CD14-positive monocyte (primary cell): ENCODE data around the gene TMEM259. TPM values are rescaled to one million over a fixed set of nuclear protein-coding genes. Genes with fewer than 3 reads are reported as not detected.
A peak's percentile ranks its signal among the peaks of the same experiment; 100 is the strongest.

Experiments used
- DNase-seq, 3 donors: peaks; one replicate each; pipeline ENCODE4 v3.0.0-alpha.2; 2011 to 2022
- H2AFZ ChIP-seq: 2 replicates; pipeline ENCODE4 v1.6.0; 2012; ENCODE audit warnings: mild to moderate bottlenecking, low read depth, low read length, inconsistent platforms; ENCODE audit not compliant: insufficient read depth, poor library complexity, severe bottlenecking
- H3K27ac ChIP-seq, 2 donors: 1 replicate in 1 of 2; 2 replicates in 1 of 2; pipeline ENCODE4 v1.5.1; 2012 to 2013; ENCODE audit warnings: low read length in 2 of 2, control low read depth in 1 of 2, inconsistent platforms in 1 of 2, low read depth in 1 of 2, mild to moderate bottlenecking in 1 of 2
- H3K27me3 ChIP-seq, 2 donors: one replicate each; pipeline versions ENCODE4 v1.6.0 to v1.6.1; 2011 to 2013; ENCODE audit warnings: low read length in 2 of 2; ENCODE audit not compliant: control insufficient read depth in 2 of 2, insufficient read depth in 2 of 2
- H3K36me3 ChIP-seq, 2 donors: replicated peaks in 1 of 2; 1 replicate in 1 of 2; 2 replicates in 1 of 2; pipeline versions ENCODE4 v1.5.1 to v1.6.1; 2012 to 2013; ENCODE audit warnings: low read length in 2 of 2, control low read depth in 1 of 2, inconsistent platforms in 1 of 2, mild to moderate bottlenecking in 1 of 2; ENCODE audit not compliant: insufficient read depth in 2 of 2, control insufficient read depth in 1 of 2
- H3K4me1 ChIP-seq, 2 donors: 1 replicate in 1 of 2; 2 replicates in 1 of 2; pipeline versions ENCODE4 v1.5.1 to v1.6.1; 2012 to 2013; ENCODE audit warnings: low read length in 2 of 2, control low read depth in 1 of 2, inconsistent platforms in 1 of 2, mild to moderate bottlenecking in 1 of 2, moderate library complexity in 1 of 2; ENCODE audit not compliant: insufficient read depth in 2 of 2, control insufficient read depth in 1 of 2
- H3K4me2 ChIP-seq: replicated peaks from 2 replicates; pipeline ENCODE3; 2012; ENCODE audit warnings: low read length, moderate library complexity, mild to moderate bottlenecking; ENCODE audit not compliant: poor library complexity, severe bottlenecking; ENCODE audit errors: extremely low read depth
- H3K4me3 ChIP-seq, 3 experiments: fragments of 200-600 bp in 1 of 3; sonication (generic) in 1 of 3; replicated peaks in 1 of 3; 1 replicate in 2 of 3; 2 replicates in 1 of 3; pipeline ENCODE4 v1.5.1; 2011 to 2013; ENCODE audit warnings: low read length in 3 of 3, mild to moderate bottlenecking in 3 of 3, control low read depth in 2 of 3, low read depth in 2 of 3, inconsistent platforms in 1 of 3, moderate library complexity in 1 of 3
- H3K79me2 ChIP-seq: 2 replicates; pipeline ENCODE4 v1.6.0; 2012; ENCODE audit warnings: mild to moderate bottlenecking, control low read depth, inconsistent platforms, low read length, moderate library complexity; ENCODE audit not compliant: insufficient read depth
- H3K9ac ChIP-seq: 2 replicates; pipeline ENCODE4 v1.6.0; 2017; ENCODE audit warnings: low read length, mild to moderate bottlenecking; ENCODE audit not compliant: insufficient read depth, poor library complexity, severe bottlenecking
- H3K9me3 ChIP-seq, 2 donors: replicated peaks in 1 of 2; 1 replicate in 1 of 2; 2 replicates in 1 of 2; pipeline versions ENCODE4 v1.5.1 to v1.6.1; 2012 to 2013; ENCODE audit warnings: low read length in 2 of 2, control low read depth in 1 of 2; ENCODE audit not compliant: control insufficient read depth in 1 of 2, insufficient read depth in 1 of 2
- H4K20me1 ChIP-seq: 2 replicates; pipeline ENCODE4 v1.6.0; 2012; ENCODE audit warnings: mild to moderate bottlenecking, low read length, control low read depth, moderate library complexity; ENCODE audit not compliant: insufficient read depth
- H3K27ac Mint-ChIP-seq, 7 donors: one replicate each; pipeline ENCODE4 v1.8.0; 2020; ENCODE audit warnings: mild to moderate bottlenecking in 7 of 7, mixed read lengths in 7 of 7, moderate library complexity in 6 of 7, inconsistent platforms in 2 of 7
- H3K27me3 Mint-ChIP-seq, 3 donors: one replicate each; pipeline ENCODE4 v1.8.0; 2021 to 2022; ENCODE audit warnings: low read depth in 3 of 3, mild to moderate bottlenecking in 3 of 3, mixed read lengths in 3 of 3, moderate library complexity in 3 of 3, inconsistent platforms in 1 of 3
- H3K36me3 Mint-ChIP-seq, 2 donors: one replicate each; pipeline ENCODE4 v1.8.0; 2020; ENCODE audit warnings: mixed read lengths in 2 of 2, inconsistent platforms in 1 of 2, mild to moderate bottlenecking in 1 of 2
- H3K4me1 Mint-ChIP-seq: one replicate; pipeline ENCODE4 v1.8.0; 2020; ENCODE audit warnings: mild to moderate bottlenecking, mixed read lengths
- H3K4me3 Mint-ChIP-seq, 2 donors: one replicate each; pipeline ENCODE4 v1.8.0; 2020; ENCODE audit warnings: mild to moderate bottlenecking in 2 of 2, mixed read lengths in 2 of 2, moderate library complexity in 1 of 2
- H3K9me3 Mint-ChIP-seq, 7 donors: one replicate each; pipeline ENCODE4 v1.8.0; 2020 to 2022; ENCODE audit warnings: mixed read lengths in 7 of 7, mild to moderate bottlenecking in 6 of 7, moderate library complexity in 6 of 7, inconsistent platforms in 2 of 7
- CTCF ChIP-seq: fragments of 200-600 bp; IDR thresholded peaks from one replicate; pipeline ENCODE4 v1.8.0; 2022; ENCODE audit warnings: antibody characterized with exemption, mild to moderate bottlenecking
- WGBS: methylation state at CpG from one replicate; pipeline ENCODE4 v1.1.5; 2013; ENCODE audit warnings: missing lambda C conversion rate; ENCODE audit not compliant: insufficient coverage; 5-methylcytosine and 5-hydroxymethylcytosine counted together
- intact Hi-C, 2 donors: fragments of 100-400 bp; cut with micrococcal nuclease; formaldehyde crosslinking; loops; one replicate each; pipeline versions ENCODE4 v1.15.0 to v1.15.1; 2023
- polyA plus RNA-seq, 3 donors: library from polyadenylated mRNA; depleted of rRNA in 1 of 3; unstranded in 2 of 3; stranded (reverse) in 1 of 3; fragments of 300-500 nt in 2 of 3; fragments of >200 nt in 1 of 3; fragmentation: Illumina TruSeq in 2 of 3; gene quantifications; 1 replicate in 2 of 3; 2 replicates in 1 of 3; pipeline ENCODE4 v1.2.3, GENCODE V29; 2012 to 2021

Gene TMEM259
- polyA plus RNA-seq, 3 donors = 37.4 to 417 (median 45.0) TPM

- H3K27ac Mint-ChIP-seq = peak overlapping the region in 1 of 7 donors; percentile 20
Measured at GRCh38 chr19:988510-988909, 32.4 kb downstream of the TMEM259 start.

GRCh38 chr19:988081-988480, 32.8 kb downstream of the TMEM259 start:
- Mint-ChIP-seq H3K36me3 (peaks cover 22 to 44% of the 10 kb centered on the region in 2 donors), H3K4me3 (no peak overlapping the region), H3K9me3 (peaks cover 0 to 3% (median 0%) of the 10 kb centered on the region in 7 donors), H3K27me3 (peaks cover 0 to 2% (median 1%) of the 10 kb centered on the region in 3 donors), H3K4me1 (peaks cover 14% of the 10 kb centered on the region), H3K27ac (peak overlapping the region in 1 of 7 donors; percentile 30)
- TF ChIP-seq CTCF = no peak
- no peak overlapping the region for H3K4me3 ChIP-seq
- H2AFZ ChIP-seq = no peak overlapping the region
- 91% methylated on average over 6 of the region's 14 CpGs for WGBS
- H3K4me2 ChIP-seq = no peak overlapping the region
- peaks cover 14 to 20% of the 10 kb centered on the region in 2 donors for H3K4me1 ChIP-seq
- no peak overlapping the region for H3K9ac ChIP-seq
- H3K27ac ChIP-seq = no peak overlapping the region
- H3K79me2 ChIP-seq = peaks cover 12% of the 10 kb centered on the region
- no peaks in the 10 kb centered on the region for H3K9me3 ChIP-seq
- peaks cover 8% of the 10 kb centered on the region for H4K20me1 ChIP-seq
- peaks cover 18 to 28% of the 10 kb centered on the region in 2 donors for H3K36me3 ChIP-seq
- no peak for DNase-seq
- intact Hi-C loops = loop anchor here in 1 of 2 donors (10.0 kb wide), 1 partner anchor 213 kb away; no protein-coding TSS in a partner anchor
- H3K27me3 ChIP-seq = no peaks in the 10 kb centered on the region

More at GRCh38 chr19:988510-988909, 32.4 kb downstream of the TMEM259 start:
- H3K4me1 Mint-ChIP-seq = peaks cover 12% of the 10 kb centered on the region
- H3K4me1 ChIP-seq = peaks cover 10 to 16% of the 10 kb centered on the region in 2 donors
- H3K36me3 ChIP-seq = peaks cover 18 to 28% of the 10 kb centered on the region in 2 donors
- H3K9me3 ChIP-seq = no peaks in the 10 kb centered on the region
- H4K20me1 ChIP-seq = peaks cover 8% of the 10 kb centered on the region
- intact Hi-C loops = loop anchor here in 1 of 2 donors (10.0 kb wide), 1 partner anchor 214 kb away; no protein-coding TSS in a partner anchor
- H3K36me3 Mint-ChIP-seq = peaks cover 23 to 44% of the 10 kb centered on the region in 2 donors
- TF ChIP-seq CTCF = no peak
- H3K4me2 ChIP-seq = no peak overlapping the region
- no peak overlapping the region for H3K4me3 Mint-ChIP-seq
- H3K79me2 ChIP-seq = peaks cover 12% of the 10 kb centered on the region
- H3K27me3 Mint-ChIP-seq = peaks cover 0 to 2% (median 1%) of the 10 kb centered on the region in 3 donors
- peaks cover 0 to 3% (median 0%) of the 10 kb centered on the region in 7 donors for H3K9me3 Mint-ChIP-seq
- no peak overlapping the region for H3K27ac ChIP-seq
- H3K27me3 ChIP-seq = no peaks in the 10 kb centered on the region
- no peak for DNase-seq
- no peak overlapping the region for H3K9ac ChIP-seq
- H2AFZ ChIP-seq = no peak overlapping the region
- WGBS = 93% methylated on average over 13 of the region's 15 CpGs
- H3K4me3 ChIP-seq = no peak overlapping the region
